ENCODE measurements around the gene TBC1D1.

TBC1D1 gene

GRCh38 chr4:37994569-37994968, 103.7 kb downstream of the TBC1D1 start:
- no peak for DNase-seq (ENCODE audit: low read depth)

GRCh38 chr4:37995299-37995821, 104.5 kb downstream of the TBC1D1 start:
- no peak for DNase-seq (ENCODE audit: low read depth)

- DNase-seq (ENCODE audit: low read depth): no peak
Observed at GRCh38 chr4:37995981-37996775, 105.3 kb downstream of the TBC1D1 start.

GRCh38 chr4:37998226-37998625, 107.3 kb downstream of the TBC1D1 start:
- DNase-seq (ENCODE audit: low read depth): no peak

GRCh38 chr4:37999000-37999716, 108.3 kb downstream of the TBC1D1 start:
- no peak for DNase-seq (ENCODE audit: low read depth)

GRCh38 chr4:37999965-38000364, 109.1 kb downstream of the TBC1D1 start:
- DNase-seq (ENCODE audit: low read depth): no peak

GRCh38 chr4:38001927-38002326, 111.0 kb downstream of the TBC1D1 start:
- no peak for DNase-seq (ENCODE audit: low read depth)

GRCh38 chr4:38002451-38003071, 111.7 kb downstream of the TBC1D1 start:
- no peak for DNase-seq (ENCODE audit: low read depth)

GRCh38 chr4:38003102-38003501, 112.2 kb downstream of the TBC1D1 start:
- DNase-seq (ENCODE audit: low read depth): no peak

GRCh38 chr4:38003628-38004027, 112.7 kb downstream of the TBC1D1 start:
- DNase-seq (ENCODE audit: low read depth): no peak

- DNase-seq (ENCODE audit: low read depth): no peak
Observed at GRCh38 chr4:38004062-38004461, 113.2 kb downstream of the TBC1D1 start.

- no peak for DNase-seq (ENCODE audit: low read depth)
Observed at GRCh38 chr4:38004887-38005286, 114.0 kb downstream of the TBC1D1 start.

- DNase-seq (ENCODE audit: low read depth): no peak
Observed at GRCh38 chr4:38005637-38006036, 114.8 kb downstream of the TBC1D1 start.

GRCh38 chr4:38007645-38008044, 116.8 kb downstream of the TBC1D1 start:
- no peak for DNase-seq (ENCODE audit: low read depth)

- DNase-seq (ENCODE audit: low read depth): no peak
Observed at GRCh38 chr4:38008571-38009021, 117.7 kb downstream of the TBC1D1 start.

GRCh38 chr4:38009421-38009820, 118.5 kb downstream of the TBC1D1 start:
- no peak for DNase-seq (ENCODE audit: low read depth)

- no peak for DNase-seq (ENCODE audit: low read depth)
Observed at GRCh38 chr4:38009949-38010348, 119.1 kb downstream of the TBC1D1 start.

GRCh38 chr4:38011511-38012162, 120.8 kb downstream of the TBC1D1 start:
- DNase-seq (ENCODE audit: low read depth): no peak

GRCh38 chr4:38013461-38014366, 122.8 kb downstream of the TBC1D1 start:
- no peak for DNase-seq (ENCODE audit: low read depth)

GRCh38 chr4:38014421-38014852, 123.6 kb downstream of the TBC1D1 start:
- DNase-seq (ENCODE audit: low read depth): no peak

GRCh38 chr4:38015886-38016515, 125.1 kb downstream of the TBC1D1 start:
- no peak for DNase-seq (ENCODE audit: low read depth)
